ENCODE results near the gene GRM1.

The GRM1 gene

GRCh38 chr6:146389740-146390139, 360.9 kb downstream of the GRM1 start:
- DNase-seq: no peak

GRCh38 chr6:146397638-146398037, 368.8 kb downstream of the GRM1 start:
- DNase-seq: no peak

DNA sequence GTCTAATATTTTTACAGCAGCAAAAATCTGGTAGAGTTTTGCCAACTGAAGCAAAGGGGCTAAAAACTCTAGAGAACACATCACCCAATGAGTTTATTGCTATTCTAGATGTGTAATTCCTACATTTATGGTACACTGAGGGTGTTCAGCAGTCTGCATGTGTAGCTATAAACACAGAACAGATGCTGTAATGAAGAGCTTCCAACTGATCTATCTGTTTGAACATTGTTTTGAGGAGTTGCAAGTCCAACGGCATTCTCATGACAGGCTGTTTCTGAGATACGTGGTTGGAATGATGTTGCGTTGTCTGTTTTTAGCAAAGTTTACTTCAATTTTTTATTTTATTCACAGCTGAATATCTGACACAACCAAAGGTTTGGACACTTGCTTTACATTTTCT, 373.6 kb downstream of the GRM1 start:
- DNase-seq: no peak

GRCh38 chr6:146408583-146408982, 379.7 kb downstream of the GRM1 start:
- DNase-seq: no peak

DNA sequence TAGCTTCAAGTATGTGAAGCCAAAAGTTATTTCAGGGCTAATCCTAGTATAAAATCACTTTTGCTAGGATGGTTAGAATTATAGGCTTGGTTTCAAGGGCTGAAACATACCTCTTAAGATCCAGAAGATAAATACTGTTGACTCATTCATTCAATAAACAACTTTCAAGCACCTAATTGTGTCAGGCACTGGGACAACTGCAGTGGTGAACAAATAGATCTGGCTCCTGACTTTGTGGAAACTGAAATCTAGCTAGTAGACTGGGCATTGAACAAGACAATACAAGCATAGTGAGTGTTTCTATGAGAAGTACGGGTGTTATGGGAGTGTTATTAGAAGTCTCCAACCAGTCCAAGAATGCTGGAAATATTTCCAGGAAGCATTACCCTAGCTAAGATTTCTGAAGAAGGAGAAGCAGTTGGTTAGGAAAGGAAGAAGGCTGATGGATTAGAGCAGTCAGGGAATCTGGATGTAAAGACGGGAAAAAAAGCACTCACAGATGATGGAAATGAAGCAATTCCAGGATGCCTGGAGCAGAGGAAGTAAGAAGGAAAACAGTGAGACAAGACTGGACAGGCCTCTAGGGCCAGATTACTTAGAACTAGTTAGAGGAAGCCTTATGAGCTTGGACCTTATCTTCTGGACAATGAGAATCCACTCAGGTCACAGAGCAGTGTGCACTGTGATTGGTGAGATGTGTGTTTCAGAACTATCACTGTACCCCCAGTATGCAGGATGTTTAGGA, 382.2 kb downstream of the GRM1 start:
- no peak for DNase-seq

GRCh38 chr6:146419576-146419975, 390.7 kb downstream of the GRM1 start:
- no peak for DNase-seq

DNA sequence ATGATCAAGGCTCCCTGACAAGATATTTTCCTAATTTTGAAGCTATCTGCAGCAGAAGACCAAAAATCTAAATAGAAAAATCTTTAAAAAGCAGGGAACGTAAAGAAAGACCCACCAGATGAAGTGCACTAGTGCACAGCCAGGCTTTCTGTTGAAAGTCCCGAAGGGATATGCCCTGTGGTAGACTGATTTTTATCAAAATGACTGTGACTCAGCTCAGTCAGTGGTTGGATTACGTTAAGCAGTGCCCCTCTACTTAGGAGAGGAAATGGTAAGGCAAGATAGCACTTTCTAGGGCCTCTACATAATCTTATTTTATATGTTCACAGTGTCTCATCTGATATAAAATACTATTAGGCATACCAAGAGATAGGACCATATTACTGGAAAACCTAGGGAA, 391.4 kb downstream of the GRM1 start:
- DNase-seq: no peak

- DNase-seq: no peak
These were observed 394.0 kb downstream of the GRM1 start for GRCh38 chr6:146422789-146423375.

DNA sequence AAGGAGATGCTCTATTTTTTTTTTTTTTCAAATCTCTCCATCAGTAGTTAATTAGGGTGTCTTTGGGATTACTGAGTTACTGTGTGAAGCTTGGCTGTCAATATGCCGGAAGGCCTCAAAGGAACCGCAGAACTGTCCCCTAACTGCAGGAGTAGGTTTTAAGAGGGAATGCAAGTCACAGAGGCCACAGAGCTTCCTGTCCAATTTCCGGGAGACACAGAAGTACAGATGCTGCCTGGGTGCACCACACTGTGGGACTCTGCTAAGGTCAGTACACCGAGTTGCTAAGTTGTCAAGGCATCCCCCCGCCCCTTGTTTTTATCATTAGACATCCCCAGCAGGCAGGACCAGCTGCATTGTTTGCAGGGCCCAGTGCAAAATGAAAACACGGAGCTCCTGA, 394.6 kb downstream of the GRM1 start:
- DNase-seq: no peak

GRCh38 chr6:146426516-146426915, 397.7 kb downstream of the GRM1 start:
- no peak for DNase-seq

DNA sequence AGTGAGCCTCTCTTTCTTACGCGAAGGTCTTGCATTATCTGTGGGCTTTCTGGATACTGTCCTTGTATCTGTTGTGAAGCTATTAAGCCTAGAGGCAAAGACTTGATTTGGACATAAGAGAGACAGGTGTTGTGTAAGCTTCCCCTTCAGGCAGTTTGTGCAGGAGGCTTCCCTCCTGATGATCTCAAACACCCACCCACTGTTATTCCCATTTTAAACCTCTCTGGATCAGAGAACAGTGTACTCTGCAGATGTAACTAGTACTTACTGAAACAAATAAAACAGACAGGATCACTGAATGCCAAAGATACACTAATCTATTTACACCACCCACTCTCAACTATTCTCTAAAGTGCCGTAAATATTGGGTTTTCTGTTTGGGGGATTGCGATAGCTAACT, 401.0 kb downstream of the GRM1 start:
- DNase-seq: no peak

GRCh38 chr6:146433881-146434731, 405.2 kb downstream of the GRM1 start:
- no peak for DNase-seq

DNA sequence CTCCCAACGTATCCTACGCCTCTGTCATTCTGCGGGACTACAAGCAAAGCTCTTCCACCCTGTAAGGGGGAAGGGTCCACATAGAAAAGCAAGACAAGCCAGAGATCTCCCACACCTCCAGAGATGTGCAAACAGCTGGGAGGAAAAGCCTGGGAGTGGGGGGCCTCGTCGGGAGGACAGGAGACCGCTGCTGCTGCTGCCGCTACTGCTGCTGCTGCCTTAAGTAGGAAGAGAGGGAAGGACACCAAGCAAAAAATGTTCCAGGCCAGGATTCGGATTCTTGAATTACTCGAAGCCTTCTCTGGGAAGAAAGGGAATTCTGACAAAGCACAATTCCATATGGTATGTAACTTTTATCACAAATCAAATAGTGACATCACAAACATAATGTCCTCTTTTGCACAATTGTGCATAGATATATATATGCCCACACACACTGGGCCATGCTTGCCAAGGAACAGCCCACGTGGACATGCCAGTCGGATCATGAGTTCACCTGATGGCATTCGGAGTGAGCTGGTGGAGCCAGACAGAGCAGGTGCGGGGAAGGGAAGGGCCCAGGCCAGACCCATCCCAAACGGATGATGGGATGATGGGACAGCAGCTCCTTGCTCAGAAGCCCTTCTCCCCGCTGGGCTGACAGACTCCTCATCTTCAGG, 406.0 kb downstream of the GRM1 start:
- no peak for DNase-seq

DNA sequence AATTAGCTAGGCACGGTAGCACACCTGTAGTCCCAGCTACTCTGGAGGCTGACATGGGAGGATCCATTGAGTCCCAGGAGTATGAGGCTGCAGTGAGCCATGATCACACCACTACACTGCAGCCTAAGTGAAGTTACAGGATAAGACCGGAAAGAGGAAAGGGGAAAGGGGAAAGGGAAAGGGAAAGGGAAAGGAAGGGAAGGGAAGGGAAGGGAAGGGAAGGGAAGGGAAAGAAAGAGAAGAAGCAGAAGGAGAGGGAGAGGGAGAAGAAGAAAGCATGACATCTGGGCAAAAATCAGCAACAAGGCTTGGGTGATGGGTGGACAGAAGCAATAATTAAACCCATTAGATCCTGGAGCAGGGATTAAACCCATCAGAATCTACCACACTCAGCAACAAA, 413.0 kb downstream of the GRM1 start:
- DNase-seq: no peak

GRCh38 chr6:146444189-146444588, 415.3 kb downstream of the GRM1 start:
- DNase-seq: no peak

- no peak for DNase-seq
These were observed 416.4 kb downstream of the GRM1 start for GRCh38 chr6:146445233-146445632.

- no peak for DNase-seq
These were observed 428.0 kb downstream of the GRM1 start for GRCh38 chr6:146456886-146457285.

GRCh38 chr6:146460941-146461340, 432.1 kb downstream of the GRM1 start:
- DNase-seq: no peak

DNA sequence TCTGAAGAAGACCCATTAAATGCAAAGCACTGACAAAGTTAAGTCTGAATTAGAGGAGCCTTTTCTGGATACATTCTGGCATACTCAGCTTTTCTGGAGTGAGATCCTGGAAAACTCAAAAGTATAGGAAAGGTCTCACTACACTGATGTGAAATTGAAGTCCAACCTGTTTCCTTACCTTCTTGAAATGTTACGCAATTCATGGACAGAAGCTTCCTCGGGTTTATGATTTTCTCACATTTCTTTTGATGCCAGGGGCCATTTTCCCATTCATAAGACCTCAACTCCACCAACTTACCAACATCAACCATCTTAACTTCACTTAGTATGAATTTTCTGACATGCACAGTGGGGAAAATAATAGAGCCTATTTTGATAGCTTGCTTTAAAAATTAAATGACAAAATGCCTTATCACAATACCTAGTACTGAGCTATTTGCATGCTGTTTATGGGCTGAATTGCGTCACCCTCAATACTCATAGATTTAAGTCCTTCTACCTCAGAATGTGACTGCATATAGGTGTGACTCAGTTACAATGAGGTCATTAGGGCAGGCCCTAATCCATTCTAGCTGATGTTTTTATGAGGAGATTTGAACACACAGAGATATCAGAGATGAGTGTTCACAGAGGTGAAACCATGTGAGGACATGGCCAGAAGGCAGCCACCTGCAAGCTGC, 441.4 kb downstream of the GRM1 start:
- no peak for DNase-seq

DNA sequence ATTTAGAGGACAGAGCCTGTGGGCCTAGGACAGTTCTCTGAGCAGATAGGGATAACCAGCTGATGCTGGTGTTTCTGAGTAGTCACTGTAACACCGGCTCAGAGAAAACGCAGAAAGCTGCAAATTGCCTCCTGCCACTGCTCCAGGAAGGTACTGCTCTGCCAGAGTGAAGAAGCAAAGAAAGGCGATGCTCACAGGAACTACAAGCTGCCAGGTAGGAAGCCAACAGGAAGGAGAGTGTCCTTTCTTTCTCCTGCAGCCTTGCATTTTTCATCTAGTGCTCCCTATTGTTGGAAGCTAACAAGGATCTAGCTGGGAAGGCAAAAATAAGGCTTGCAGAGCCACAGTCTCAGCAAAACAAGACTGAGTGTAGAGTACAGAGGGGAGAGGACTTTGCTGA, 444.1 kb downstream of the GRM1 start:
- DNase-seq: no peak

DNA sequence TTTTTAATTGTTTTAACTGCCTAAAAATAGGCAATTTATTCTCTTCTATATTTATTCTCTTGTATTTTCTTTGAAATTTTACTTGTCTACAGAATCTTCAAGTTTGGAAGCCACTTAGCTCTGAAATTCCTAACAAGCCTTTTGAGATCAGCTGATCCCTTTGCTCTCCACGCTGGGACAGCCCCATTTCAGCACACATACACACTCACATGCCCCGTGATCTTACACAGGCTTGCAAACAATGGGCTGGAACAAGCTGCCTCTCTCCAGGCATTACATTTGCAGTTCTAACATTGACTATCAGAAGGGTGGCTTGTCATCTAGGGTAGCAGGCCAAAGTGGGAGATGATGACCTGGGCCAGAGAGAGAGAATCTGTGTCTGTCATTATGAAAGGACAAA, 452.7 kb downstream of the GRM1 start:
- DNase-seq: no peak

DNA sequence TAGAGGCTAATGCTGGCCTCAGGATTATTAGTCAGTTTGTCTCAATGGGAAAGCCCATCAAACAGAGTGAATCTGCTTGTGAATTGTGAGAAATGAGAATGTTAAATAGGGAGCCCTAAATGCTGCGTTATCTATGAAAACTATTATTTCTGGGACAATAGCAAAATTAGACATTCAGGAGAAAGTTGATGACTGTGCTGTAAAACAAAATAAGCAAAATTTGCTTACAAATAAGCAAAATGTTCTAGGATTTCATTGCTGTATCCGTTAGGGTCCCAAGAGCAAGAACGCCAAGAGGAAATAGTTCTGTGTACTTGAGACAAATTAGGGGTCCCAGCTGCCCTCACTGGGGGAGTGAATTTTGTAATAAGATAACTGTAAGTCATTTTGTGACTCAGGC, 455.5 kb downstream of the GRM1 start:
- no peak for DNase-seq
